Neural cell (in vitro differentiated cells): ENCODE measurements around the gene FKBP4.

Experiments used
- EP300 ChIP-seq: fragments of 450-650 bp; conservative IDR thresholded peaks from 2 replicates; pipeline ENCODE4 v1.6.1; 2014; ENCODE audit warnings: antibody characterized with exemption, mild to moderate bottlenecking, moderate library complexity; ENCODE audit not compliant: poor library complexity, severe bottlenecking
- EZH2 ChIP-seq: fragments of 200-600, 300-800 bp; shearing (Covaris generic), sonication (generic); IDR thresholded peaks from 2 replicates; pipeline ENCODE4 v1.6.1; 2014; ENCODE audit warnings: antibody characterized with exemption, low read length, borderline replicate concordance, mild to moderate bottlenecking; ENCODE audit not compliant: insufficient read depth, poor library complexity, severe bottlenecking
- RAD21 ChIP-seq: fragments of 450-650 bp; conservative IDR thresholded peaks from 2 replicates; pipeline ENCODE4 v1.6.1; 2014; ENCODE audit warnings: antibody characterized with exemption, mild to moderate bottlenecking, moderate library complexity
- REST ChIP-seq: IDR thresholded peaks from 2 replicates; pipeline ENCODE4 v1.6.1; 2012; ENCODE audit warnings: borderline replicate concordance
- SMC3 ChIP-seq: fragments of 450-650 bp; conservative IDR thresholded peaks from 2 replicates; pipeline ENCODE4 v1.6.1; 2014; ENCODE audit warnings: antibody characterized with exemption, mild to moderate bottlenecking, moderate library complexity; ENCODE audit not compliant: poor library complexity
- TAF1 ChIP-seq: IDR thresholded peaks from 2 replicates; pipeline ENCODE4 v1.6.1; 2012; ENCODE audit warnings: low read depth
- TF ChIP-seq, protein P1 (sequence below): fragments of 450-650 bp; IDR thresholded peaks from 2 replicates; pipeline ENCODE4 v1.5.1; 2014; ENCODE audit warnings: antibody characterized with exemption, mild to moderate bottlenecking, moderate library complexity; ENCODE audit not compliant: poor library complexity, severe bottlenecking

- TF ChIP-seq EZH2 (no peak), REST (no peak), EP300 (no peak), TAF1 (no peak), RAD21 (peak; percentile 71), SMC3 (peak; percentile 77)
- TF ChIP-seq, protein P1, sequence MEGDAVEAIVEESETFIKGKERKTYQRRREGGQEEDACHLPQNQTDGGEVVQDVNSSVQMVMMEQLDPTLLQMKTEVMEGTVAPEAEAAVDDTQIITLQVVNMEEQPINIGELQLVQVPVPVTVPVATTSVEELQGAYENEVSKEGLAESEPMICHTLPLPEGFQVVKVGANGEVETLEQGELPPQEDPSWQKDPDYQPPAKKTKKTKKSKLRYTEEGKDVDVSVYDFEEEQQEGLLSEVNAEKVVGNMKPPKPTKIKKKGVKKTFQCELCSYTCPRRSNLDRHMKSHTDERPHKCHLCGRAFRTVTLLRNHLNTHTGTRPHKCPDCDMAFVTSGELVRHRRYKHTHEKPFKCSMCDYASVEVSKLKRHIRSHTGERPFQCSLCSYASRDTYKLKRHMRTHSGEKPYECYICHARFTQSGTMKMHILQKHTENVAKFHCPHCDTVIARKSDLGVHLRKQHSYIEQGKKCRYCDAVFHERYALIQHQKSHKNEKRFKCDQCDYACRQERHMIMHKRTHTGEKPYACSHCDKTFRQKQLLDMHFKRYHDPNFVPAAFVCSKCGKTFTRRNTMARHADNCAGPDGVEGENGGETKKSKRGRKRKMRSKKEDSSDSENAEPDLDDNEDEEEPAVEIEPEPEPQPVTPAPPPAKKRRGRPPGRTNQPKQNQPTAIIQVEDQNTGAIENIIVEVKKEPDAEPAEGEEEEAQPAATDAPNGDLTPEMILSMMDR, result peak; percentile 82
Measured at GRCh38 chr12:2813214-2814185, 18.7 kb downstream of the FKBP4 start.
